LoVo (cell line): Measurements from ENCODE around the gene SSR3.
A peak's percentile ranks its signal among the peaks of the same experiment; 100 is the strongest.
"Not testable (repeated sequence)": the region's sequence is repeated elsewhere in the genome, so short reads cannot be mapped to it uniquely, and the experiment has no call there.

Experiments
- DNase-seq: peaks from one replicate; pipeline ENCODE4 v3.0.0-alpha.2; 2016; ENCODE audit warnings: low spot score

SSR3 gene

GRCh38 chr3:156554842-156555687 is at the start of gene SSR3:
SSR3 (minus strand) TSS chr3:156555117; CDS start chr3:156555089, 28 bp downstream.
- peak; percentile 99 for DNase-seq

- DNase-seq: no peak
Observed at GRCh38 chr3:156604064-156604641, 49.2 kb upstream of the SSR3 start.

- DNase-seq: no peak
Observed at GRCh38 chr3:156603379-156604017, 48.6 kb upstream of the SSR3 start.

- no peak for DNase-seq
Observed at GRCh38 chr3:156602424-156602823, 47.5 kb upstream of the SSR3 start.

- no peak for DNase-seq
Observed at GRCh38 chr3:156601497-156601896, 46.6 kb upstream of the SSR3 start.

- DNase-seq: no peak
Observed at GRCh38 chr3:156600834-156601233, 45.9 kb upstream of the SSR3 start.

- DNase-seq: no peak
Observed at GRCh38 chr3:156599089-156599874, 44.4 kb upstream of the SSR3 start.

- no peak for DNase-seq
Observed at GRCh38 chr3:156598413-156598812, 43.5 kb upstream of the SSR3 start.

- DNase-seq: no peak
Observed at GRCh38 chr3:156594219-156594683, 39.3 kb upstream of the SSR3 start.

GRCh38 chr3:156593814-156594213 is 38.9 kb upstream of the SSR3 start:
- DNase-seq: no peak

- not testable (repeated sequence) for DNase-seq
Observed at GRCh38 chr3:156589806-156590205, 34.9 kb upstream of the SSR3 start.

GRCh38 chr3:156587760-156588069 is 32.8 kb upstream of the SSR3 start:
- DNase-seq: no peak

- no peak for DNase-seq
Observed at GRCh38 chr3:156586905-156587759, 32.2 kb upstream of the SSR3 start.

GRCh38 chr3:156583469-156583868 is 28.6 kb upstream of the SSR3 start:
- DNase-seq: no peak

- DNase-seq: no peak
Observed at GRCh38 chr3:156582532-156583183, 27.7 kb upstream of the SSR3 start.

GRCh38 chr3:156581954-156582353 is 27.0 kb upstream of the SSR3 start:
- no peak for DNase-seq

GRCh38 chr3:156581033-156581432 is 26.1 kb upstream of the SSR3 start:
- DNase-seq: no peak

GRCh38 chr3:156579427-156579851 is 24.5 kb upstream of the SSR3 start:
- DNase-seq: no peak

GRCh38 chr3:156577736-156578135 is 22.8 kb upstream of the SSR3 start:
- no peak for DNase-seq

GRCh38 chr3:156576651-156577348 is 21.9 kb upstream of the SSR3 start:
- DNase-seq: no peak
